ENCODE measurements around the gene MAPK6.
"Not testable (repeated sequence)": the region's sequence is repeated elsewhere in the genome, so short reads cannot be mapped to it uniquely, and the experiment has no call there.

MAPK6 gene

DNA sequence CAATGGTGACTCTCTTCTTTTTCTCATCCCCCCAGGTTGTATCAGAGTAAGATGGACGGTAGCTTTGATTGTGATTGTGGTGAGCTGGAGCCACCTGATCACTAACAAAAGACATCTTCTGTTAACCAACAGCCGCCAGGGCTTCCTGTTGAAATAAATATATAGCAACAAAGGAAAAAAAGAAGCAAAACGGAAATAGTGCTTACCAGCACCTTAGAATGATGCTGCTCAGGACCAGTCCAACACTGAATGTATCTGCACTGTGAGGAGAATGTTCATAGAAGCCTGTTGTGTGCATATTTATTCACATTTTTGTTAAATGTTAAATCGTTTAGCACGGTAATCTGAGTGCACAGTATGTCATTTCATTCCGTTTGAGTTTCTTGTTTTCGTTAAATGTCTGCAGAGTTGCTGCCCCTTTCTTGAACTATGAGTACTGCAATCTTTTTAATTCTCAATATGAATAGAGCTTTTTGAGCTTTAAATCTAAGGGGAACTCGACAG is 26.8 kb downstream of the MAPK6 start:
- DNase-seq, result peak; percentile 7

DNA sequence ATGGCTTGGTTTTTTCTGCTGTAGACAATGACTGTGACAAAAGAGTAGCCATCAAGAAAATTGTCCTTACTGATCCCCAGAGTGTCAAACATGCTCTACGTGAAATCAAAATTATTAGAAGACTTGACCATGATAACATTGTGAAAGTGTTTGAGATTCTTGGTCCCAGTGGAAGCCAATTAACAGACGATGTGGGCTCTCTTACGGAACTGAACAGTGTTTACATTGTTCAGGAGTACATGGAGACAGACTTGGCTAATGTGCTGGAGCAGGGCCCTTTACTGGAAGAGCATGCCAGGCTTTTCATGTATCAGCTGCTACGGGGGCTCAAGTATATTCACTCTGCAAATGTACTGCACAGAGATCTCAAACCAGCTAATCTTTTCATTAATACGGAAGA is 27.5 kb downstream of the MAPK6 start:
- not testable (repeated sequence) for DNase-seq

- no peak for DNase-seq
These were observed 31.4 kb downstream of the MAPK6 start for GRCh38 chr15:52050416-52050815.

DNA sequence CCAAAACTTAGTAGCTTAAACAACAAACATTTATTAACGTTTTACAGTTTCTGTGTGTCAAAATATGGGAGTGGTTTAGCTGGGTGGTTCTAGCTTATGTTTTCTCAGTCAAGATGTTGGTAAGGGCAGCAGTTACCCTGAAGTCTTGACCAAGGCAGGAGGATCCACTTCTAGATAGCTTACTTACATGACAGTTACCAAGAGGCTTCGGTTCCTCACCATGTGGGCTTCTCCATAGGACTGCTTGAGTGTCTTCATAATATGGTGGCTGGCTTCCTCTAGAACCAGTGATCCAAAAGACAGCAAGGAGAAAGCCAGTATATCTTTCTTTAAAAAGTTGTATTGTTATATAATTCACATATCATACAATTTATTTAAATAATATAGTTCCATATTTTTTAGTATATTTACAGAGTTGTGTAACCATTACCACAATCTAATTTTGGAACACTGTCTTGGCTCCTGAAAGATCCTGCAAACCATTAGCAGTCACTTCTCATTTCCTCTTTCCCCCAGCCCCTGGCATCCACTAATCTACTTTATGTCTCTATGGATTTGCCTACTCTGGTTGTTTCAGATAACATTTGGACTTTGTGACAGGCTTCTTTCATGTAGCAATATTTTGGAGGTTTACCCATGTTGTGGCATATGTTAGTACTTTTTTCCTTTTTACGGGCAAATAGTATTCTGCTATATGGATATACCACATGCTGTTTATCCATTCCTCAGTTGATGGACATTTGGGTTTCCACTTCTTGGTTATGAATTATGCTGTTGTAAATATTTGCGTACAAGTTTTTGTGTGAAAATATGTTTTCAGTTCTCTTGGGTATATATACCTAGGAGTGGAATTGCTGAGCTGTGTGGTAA is 33.3 kb downstream of the MAPK6 start:
- DNase-seq, result no peak

DNA sequence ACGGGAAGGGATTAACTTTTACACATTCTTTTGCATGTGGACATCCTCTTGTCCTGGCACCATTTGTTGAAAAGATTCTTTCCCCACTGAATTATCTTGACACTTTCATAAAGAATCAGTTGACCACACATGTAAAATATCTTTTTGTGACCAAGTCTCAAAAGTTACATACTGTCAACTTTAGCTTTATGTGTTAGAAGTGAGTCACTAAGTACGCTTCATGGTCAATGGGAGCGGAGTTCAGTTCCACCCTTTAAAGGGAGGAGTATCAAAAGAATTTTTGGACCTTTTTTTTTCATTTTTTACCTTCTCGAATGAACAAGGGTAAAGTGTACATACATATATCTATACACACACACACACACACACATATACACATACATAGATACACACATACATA is 35.4 kb downstream of the MAPK6 start:
- no peak for DNase-seq

GRCh38 chr15:52054858-52055257 is 35.8 kb downstream of the MAPK6 start:
- not testable (repeated sequence) for DNase-seq

- DNase-seq, result no peak
These were observed 37.0 kb downstream of the MAPK6 start for GRCh38 chr15:52056001-52056400.

GRCh38 chr15:52056496-52056895 is 37.5 kb downstream of the MAPK6 start:
- DNase-seq, result no peak

DNA sequence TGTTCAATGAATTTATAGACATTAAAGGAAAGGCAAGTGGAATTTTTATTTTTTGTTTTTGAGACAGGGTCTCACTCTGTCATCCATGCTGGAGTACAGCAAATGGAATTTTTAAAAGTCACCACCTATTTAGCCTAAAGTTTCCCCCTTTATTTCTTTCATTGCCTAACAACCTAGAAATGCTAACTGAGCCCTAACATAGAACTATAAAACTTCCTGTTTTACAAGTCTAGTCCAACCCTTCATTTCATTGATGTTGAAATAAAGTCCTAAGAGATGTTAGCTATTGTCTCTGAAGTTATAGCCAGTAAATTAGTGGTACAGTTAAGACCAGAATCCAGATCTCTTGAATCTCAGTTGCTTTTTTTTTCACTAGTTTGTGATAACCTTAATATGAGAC is 39.0 kb downstream of the MAPK6 start:
- DNase-seq, result no peak

GRCh38 chr15:52060501-52060900 is 41.5 kb downstream of the MAPK6 start:
- DNase-seq, result no peak

- DNase-seq, result no peak
These were observed 48.0 kb downstream of the MAPK6 start for GRCh38 chr15:52066842-52067544.

GRCh38 chr15:52067545-52067926 is 48.5 kb downstream of the MAPK6 start:
- DNase-seq, result no peak

- DNase-seq, result peak; percentile 6
These were observed 49.1 kb downstream of the MAPK6 start for GRCh38 chr15:52068004-52068615.

GRCh38 chr15:52069559-52069958 is 50.5 kb downstream of the MAPK6 start:
- no peak for DNase-seq

GRCh38 chr15:52071570-52071969 is 52.6 kb downstream of the MAPK6 start:
- DNase-seq, result no peak

GRCh38 chr15:52076889-52077781 is 58.1 kb downstream of the MAPK6 start:
- DNase-seq, result peak; percentile 13

DNA sequence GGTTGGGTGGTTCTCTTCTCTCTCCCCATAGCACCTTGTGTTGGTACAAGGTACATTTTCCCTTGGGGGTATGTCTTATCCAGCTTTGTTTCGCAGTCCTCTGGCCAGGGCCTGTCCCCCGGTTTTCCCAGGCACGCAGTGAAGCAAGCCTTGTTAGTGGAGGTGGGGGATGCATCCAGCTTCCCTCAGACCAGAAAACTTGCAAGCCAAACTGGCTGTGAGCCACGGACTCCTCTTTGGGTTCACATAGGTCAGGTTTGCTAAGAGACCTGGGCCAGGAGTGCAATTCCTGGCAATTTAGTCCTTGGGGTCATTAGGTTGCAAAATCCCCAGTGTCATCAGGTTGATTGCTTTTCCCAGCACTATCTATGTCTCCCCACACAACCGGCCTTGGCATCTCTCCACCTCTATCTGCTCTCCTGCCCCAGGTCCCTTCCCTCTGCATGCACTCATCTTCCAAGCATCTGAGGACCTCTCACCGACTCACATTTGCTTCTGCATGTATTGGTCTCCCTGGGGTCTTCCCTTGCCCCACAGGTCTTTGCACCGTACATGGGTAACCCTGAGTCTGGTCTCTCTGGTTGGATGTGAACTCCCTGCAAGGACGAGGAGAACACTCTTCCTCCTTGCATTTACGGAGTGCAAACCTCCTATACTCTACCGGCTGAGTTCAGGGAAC is 59.3 kb downstream of the MAPK6 start:
- no peak for DNase-seq

DNA sequence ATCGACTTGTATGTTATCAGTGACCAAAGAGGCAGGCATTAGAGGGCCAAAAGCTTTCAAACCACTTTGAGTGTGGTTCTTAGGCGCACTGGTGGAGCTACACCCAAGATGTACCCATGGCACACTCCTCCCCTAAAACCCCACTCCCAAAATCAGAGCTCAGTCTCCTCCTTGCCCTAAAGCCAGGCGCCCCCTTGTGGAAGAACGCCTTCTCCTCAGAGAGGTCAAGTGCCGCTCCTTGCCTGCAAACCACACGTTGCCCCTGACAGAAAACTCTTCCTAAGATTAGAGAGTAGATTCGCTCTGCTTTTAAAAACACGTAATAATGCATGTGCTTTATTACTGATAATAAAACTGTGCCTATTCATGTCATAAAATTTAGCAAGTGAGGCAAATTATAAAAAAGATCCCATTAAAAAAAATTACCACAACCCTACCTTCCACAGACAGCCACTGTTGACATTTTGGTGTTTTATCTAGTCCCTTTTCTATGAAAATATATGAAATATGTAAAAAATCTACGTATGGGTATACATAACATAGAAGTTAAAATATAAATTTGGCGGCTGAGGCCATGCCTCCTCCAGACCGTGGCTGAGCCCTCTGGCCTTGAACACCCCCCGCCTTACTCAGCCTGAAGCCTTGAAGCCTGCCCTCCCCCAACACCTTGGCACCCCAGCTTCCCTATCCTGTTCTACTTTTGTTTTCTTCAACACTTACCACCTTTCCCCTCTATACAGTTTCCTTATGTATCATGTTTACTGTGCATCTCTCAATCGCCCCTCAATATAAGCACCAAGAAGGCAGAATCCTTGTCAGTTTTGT is 60.1 kb downstream of the MAPK6 start:
- peak; percentile 36 for DNase-seq

GRCh38 chr15:52080031-52080430 is 61.0 kb downstream of the MAPK6 start:
- DNase-seq, result no peak

DNA sequence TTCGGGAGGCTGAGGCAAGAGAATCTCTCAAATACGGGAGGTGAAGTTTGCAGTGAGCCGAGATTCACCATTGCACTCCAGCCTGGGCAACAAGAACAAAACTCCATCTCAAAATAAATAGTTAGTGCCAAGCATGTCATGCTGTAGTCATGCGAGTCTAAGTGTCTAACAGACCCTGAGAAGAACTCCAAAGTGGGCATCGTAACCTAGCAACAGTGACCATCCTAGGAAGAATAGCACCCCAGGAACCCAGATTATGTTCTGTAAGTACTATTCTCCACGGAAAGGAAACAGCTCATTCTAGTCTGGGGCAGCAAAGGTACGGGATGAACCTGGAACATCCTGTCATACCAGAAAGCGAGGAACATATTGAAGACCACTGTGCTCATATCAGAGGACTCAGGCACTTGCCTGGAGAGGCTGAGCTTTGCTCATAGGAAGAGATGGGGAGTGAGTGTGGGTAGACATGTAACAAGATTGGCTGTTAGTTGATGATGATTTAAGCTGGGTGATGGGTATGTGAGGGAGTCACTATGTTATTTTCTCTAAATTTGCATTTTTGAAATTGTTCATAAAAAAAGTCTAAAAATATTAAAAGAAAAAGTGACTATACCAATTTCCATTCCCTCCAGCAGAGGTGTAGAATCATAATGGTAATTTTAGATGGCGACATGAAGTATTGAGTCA is 61.8 kb downstream of the MAPK6 start:
- DNase-seq, result no peak

Measured in amniotic stem cell (primary cell).